ENCODE measurements around the gene GLCE.
A peak's percentile ranks its signal among the peaks of the same experiment; 100 is the strongest.

Gene GLCE

DNA sequence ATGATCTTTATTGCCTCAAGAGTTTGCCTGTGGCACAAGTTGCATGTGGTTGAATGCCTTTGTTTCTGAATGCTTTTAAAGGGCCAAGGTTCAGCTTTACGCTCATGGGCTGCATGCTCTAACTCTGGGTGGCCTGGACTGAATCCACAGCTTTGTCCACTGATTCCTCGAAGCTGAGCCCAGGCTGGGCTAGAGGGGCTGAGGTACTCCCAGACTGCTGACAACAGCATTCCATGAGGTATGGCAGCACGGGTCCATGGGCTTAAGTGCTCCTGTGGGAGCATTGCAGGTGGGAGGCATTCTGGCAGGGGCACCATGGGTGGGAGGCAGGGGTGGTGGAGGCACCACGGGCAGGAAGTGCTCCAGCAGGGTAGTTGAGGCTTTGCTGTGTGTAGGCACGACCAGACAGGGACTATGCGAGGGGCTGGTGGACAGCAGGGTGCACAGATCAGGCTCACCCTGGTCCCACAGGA, 61.6 kb downstream of the GLCE start:
- H3K4me3 ChIP-seq (ENCODE audit: low read depth, low read length) = no peak overlapping the region
- TF ChIP-seq, protein P1, sequence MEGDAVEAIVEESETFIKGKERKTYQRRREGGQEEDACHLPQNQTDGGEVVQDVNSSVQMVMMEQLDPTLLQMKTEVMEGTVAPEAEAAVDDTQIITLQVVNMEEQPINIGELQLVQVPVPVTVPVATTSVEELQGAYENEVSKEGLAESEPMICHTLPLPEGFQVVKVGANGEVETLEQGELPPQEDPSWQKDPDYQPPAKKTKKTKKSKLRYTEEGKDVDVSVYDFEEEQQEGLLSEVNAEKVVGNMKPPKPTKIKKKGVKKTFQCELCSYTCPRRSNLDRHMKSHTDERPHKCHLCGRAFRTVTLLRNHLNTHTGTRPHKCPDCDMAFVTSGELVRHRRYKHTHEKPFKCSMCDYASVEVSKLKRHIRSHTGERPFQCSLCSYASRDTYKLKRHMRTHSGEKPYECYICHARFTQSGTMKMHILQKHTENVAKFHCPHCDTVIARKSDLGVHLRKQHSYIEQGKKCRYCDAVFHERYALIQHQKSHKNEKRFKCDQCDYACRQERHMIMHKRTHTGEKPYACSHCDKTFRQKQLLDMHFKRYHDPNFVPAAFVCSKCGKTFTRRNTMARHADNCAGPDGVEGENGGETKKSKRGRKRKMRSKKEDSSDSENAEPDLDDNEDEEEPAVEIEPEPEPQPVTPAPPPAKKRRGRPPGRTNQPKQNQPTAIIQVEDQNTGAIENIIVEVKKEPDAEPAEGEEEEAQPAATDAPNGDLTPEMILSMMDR (IDR thresholded peaks at IDR 0.05; ENCODE audit: low read depth, low read length) = no peak
- in situ Hi-C loops (cut with HindIII; ENCODE audit: low sequenced_read_pairs) = no loop called here
- no peak for DNase-seq (ENCODE audit: low read depth, low spot score)

DNA sequence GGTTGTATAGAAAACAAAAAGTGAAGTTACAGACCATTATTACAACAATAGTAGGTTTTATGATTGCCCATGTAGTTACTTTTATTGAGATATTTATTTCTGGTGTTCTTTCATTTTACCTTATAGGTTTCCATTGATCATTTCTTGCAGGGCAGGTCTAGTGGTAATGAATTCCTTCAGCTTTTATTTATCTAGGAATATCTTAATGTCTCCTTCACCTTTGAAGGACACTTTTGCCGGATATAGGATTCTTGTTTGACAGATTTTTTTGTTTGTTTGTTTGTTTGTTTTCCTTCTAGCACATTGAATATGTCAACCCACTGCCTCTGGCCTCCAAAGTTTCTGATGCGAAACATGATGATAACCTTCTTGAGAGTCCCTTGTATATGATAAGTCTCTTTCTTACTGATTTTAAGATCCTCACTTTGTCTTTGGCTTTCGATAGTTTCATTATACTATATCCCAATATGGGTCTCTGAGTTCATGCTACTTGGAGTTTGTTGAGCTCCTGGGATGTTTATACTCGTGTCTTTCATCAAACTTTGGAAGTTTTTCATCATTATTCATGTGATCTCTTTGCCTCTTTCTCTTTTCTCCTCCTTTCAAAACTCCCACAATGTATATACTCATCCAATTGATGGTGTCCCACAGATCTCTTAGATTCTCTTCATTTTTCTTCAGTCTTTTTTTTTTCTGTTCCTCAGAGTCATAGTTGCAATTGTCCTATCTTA, 62.8 kb downstream of the GLCE start:
- TF ChIP-seq, protein P1 (IDR thresholded peaks at IDR 0.05; ENCODE audit: low read depth, low read length) = no peak
- no peak overlapping the region for H3K4me3 ChIP-seq (ENCODE audit: low read depth, low read length)
- in situ Hi-C loops (cut with HindIII; ENCODE audit: low sequenced_read_pairs) = no loop called here
- no peak for DNase-seq (ENCODE audit: low read depth, low spot score)

DNA sequence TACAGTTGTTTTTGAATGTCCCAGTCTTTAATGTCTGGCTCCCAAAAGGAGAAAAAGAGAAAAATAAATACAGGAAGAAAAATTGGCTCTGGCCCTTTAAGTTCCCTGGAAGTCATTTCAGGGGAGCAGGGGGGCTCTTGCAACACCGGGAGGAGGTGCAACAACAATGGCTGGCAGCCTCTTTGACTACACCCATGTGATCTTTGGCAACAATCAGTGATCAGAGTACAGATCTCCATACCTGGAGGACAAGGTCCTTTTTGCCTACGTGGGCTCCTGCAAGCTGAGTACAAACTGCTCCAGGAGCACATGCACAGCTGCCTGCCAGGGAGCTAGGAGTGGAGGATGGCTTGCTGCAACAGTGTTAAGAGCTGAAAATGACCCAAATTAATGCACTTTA, 63.9 kb downstream of the GLCE start:
- no peak for DNase-seq (ENCODE audit: low read depth, low spot score)
- no peak overlapping the region for H3K4me3 ChIP-seq (ENCODE audit: low read depth, low read length)
- in situ Hi-C loops (cut with HindIII; ENCODE audit: low sequenced_read_pairs) = no loop called here
- TF ChIP-seq, protein P1 (IDR thresholded peaks at IDR 0.05; ENCODE audit: low read depth, low read length) = no peak

- in situ Hi-C loops (cut with HindIII; ENCODE audit: low sequenced_read_pairs) = no loop called here
- H3K4me3 ChIP-seq (ENCODE audit: low read depth, low read length) = no peak overlapping the region
- TF ChIP-seq, protein P1 (IDR thresholded peaks at IDR 0.05; ENCODE audit: low read depth, low read length) = peak; percentile 22
- DNase-seq (ENCODE audit: low read depth, low spot score) = peak; percentile 58
Observed at GRCh38 chr15:69225355-69226022, 65.1 kb downstream of the GLCE start.

DNA sequence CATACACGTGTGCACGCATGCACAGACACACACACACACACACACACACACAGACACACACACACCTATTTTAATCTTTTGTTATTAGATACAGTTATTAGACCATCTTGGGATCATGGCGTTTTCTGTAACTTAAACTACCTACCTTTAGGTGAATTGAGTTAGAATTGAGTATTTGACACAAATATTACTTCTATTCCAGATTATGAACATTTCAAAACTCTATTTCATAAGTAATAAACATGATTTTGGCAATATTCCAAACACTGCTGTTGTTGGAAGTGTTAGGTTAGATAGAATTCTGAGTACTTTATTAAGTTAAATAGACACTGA, 65.6 kb downstream of the GLCE start:
- TF ChIP-seq, protein P1 (IDR thresholded peaks at IDR 0.05; ENCODE audit: low read depth, low read length) = no peak
- in situ Hi-C loops (cut with HindIII; ENCODE audit: low sequenced_read_pairs) = no loop called here
- no peak for DNase-seq (ENCODE audit: low read depth, low spot score)
- H3K4me3 ChIP-seq (ENCODE audit: low read depth, low read length) = no peak overlapping the region

- TF ChIP-seq, protein P1 (IDR thresholded peaks at IDR 0.05; ENCODE audit: low read depth, low read length) = no peak
- no peak overlapping the region for H3K4me3 ChIP-seq (ENCODE audit: low read depth, low read length)
- DNase-seq (ENCODE audit: low read depth, low spot score) = no peak
- in situ Hi-C loops (cut with HindIII; ENCODE audit: low sequenced_read_pairs) = no loop called here
Observed at GRCh38 chr15:69232144-69232543, 71.7 kb downstream of the GLCE start.
